ENCODE measurements around the gene NPHS1. TPM values are rescaled to one million over a fixed set of nuclear protein-coding genes. Genes with fewer than 3 reads are reported as not detected.
"Not testable (repeated sequence)": the region's sequence is repeated elsewhere in the genome, so short reads cannot be mapped to it uniquely, and the experiment has no call there.

The NPHS1 gene
- total RNA-seq, 1 donor from 2014 or later, result not detected

DNA sequence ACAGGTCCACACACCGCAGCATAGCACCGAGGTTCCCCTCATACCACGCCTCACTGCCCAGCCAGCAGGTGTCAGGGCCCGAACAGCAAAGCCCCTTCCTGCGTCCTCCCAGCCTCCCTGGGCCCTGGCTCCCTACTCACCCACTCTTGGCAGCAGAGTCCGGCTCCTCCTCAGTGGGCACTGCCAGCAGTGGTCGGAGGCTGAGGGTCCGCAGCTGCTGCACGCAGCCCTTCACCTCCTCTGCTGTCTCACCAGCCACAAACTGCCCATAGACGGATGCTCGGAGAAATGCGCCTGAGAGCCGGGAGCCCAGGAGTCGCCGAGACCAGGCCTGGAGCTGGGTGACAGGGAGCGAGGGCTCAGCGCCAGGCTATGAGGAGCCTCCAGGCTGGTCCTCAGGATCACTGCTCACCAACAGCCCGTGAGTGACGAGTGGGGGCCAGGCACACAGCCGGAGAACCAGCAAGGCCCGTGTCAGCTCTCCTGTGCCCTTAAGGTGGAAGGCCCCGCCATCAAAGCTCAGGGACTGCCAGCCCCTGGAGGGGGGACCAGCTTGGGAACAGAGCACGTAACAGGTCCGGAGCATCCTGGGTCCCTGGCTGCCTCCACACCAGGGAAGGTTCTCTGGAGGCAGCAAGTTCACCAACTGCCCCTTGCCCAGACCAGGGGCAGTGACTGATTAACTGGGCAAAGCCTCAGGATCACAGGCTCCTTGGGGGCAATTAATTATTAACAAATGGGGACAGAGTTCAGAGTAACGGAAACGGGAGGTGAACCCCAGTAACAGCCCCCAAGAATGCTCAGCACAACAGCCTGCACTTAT, 39.9 kb downstream of the NPHS1 start, which contains the start of gene PRODH2:
PRODH2 (minus strand) TSS at position 626 of the 823 bp plus-strand sequence; CDS start at position 586, 40 bp downstream.
- peak; percentile 42 for DNase-seq (ENCODE audit: low read depth)

DNA sequence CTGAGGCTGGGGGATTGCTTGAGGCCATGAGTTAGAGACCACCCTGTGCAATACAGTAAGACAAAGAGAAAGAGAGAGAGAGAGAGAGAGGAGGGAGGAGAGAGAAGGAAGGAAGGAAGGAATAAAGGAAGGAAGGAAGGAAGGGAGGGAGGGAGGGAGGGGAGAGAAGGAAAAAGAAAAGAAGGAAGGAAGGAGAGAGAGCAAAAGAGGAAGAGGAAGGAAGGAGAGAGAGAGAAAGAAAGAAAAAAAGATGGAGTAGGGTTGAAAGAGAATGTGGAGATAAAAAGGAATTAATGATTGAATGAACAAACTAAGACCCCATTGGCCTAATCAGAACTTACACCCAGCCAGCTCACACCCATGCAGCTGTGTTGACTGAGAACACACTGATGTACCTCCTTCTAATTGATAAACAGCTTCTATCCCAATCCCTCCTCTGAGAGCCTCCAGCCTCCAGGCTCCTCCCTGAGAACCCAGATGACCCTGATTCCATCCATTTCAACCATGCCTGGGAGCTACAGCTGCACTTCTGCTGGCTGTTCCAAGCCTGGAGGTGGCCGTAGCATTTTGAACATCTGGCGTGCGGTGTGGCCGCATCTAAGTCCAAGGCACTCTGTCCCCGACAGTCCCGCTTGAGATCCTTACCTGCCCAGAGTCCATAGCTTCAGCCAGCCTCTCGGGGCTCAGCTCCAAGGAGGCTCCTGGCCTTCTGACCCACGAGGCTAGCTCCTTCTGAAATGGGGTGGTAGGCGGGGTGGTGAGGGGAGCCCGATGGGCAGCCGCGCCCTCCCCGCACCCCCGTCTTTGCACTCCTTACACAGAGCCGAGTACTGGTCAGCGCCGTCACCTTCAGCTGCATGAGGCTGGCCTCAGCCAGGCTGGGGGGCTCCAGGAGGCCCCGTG, 40.7 kb downstream of the NPHS1 start:
- no peak for DNase-seq (ENCODE audit: low read depth)

DNA sequence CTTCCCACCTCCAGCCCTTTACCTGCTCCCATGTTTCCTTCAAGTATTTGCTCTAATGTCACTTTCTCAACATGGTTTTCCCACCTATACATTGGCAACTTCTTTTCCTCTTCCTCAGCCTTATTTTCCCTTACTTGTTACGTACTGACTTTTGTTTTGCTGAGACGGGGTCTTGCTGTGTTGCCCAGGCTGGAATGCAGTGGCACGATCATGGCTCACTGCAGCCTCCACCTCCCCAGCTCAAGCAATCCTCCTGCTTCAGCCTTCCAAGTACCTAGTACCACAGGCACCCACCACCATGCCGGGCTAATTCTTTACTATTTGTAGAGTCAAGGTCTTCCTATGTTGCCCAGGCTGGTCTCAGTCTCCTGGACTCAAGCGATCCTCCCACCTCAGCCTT, 44.7 kb downstream of the NPHS1 start:
- no peak for DNase-seq (ENCODE audit: low read depth)

DNA sequence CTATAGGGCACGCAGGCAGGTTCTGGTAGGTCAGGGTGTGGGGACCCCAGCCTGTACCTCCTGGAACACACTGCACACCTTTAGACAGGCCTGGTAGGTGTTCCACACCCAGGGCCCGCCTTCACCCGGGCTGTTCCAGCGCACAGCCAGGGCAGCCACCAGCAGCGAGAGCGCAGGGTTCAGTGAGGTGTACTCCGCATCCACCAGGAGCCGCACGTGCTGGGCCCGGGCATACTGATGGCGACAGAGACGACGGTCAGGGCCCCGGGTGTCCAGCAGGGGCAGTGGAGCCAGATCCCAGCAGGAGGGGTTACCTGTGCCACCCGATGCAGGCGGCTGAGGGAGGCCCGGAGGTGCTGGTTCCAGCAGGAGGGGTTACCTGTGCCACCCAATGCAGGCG, 45.7 kb downstream of the NPHS1 start:
- no peak for DNase-seq (ENCODE audit: low read depth)

DNA sequence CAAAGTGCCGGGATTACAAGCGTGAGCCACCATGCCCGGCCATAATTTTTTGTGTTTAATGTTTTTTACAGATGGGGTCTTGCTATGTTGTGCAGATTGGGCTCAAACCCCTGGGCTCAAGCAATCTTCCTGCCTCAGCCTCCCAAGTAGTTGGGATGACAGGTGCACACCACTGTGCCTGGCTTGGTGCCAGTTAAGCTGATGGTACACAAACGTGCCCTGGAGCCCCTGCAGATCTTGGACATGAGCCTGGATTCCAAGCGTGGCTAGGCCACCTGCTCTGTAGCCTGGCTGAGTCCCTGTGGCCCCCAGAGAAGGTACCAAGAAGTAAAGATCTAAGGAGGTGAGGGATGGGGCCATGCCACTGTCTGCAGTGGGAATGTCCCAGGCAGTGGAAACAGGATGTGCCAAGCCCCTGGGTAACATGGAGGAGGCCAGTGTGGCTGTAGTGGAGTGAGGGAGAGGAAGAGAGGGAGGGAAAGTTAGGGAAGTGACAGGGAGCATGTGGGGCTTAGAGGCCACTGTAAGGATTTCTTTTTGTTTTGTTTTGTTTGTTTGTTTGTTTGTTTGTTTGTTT, 46.7 kb downstream of the NPHS1 start:
- no peak for DNase-seq (ENCODE audit: low read depth)

DNA sequence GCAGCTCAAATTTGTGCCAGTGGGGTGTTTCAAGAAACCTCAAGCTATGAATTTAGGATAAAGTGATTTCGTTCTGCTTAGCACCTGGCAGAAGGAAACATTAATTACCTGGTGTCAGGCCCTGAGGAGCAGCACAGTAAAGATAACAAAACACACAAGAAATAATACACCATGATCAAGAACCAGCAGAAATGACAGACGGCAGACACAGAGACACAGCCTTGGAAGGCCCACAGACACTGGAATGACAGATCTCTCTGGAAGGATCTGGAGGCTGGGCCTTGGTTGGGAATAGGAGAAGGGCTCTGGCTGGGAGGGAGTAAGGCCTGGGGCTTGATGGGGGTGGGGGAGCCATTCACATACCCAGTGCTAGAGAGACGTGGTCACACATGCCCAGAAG, 50.5 kb downstream of the NPHS1 start:
- no peak for DNase-seq (ENCODE audit: low read depth)

DNA sequence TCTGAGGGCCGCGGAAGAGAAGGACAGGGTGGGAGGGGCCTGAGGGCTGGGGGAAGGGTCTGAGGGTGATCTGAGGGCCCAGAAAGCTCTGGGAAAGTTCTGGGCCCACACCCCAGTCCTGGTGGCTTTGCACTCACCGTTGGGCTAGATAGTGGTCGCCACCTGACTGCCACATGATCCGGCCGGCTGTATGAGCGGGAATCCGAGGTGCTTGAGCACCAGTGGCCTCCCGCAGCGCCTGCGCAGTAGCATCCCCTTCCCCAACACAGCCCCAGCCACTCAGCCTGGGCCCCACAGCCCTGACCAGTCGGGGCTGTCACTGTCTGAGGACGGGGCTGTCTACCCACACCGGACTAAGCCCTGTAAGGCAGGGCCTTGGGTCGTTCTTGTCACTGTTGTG, 54.6 kb downstream of the NPHS1 start:
- no peak for DNase-seq (ENCODE audit: low read depth)

DNA sequence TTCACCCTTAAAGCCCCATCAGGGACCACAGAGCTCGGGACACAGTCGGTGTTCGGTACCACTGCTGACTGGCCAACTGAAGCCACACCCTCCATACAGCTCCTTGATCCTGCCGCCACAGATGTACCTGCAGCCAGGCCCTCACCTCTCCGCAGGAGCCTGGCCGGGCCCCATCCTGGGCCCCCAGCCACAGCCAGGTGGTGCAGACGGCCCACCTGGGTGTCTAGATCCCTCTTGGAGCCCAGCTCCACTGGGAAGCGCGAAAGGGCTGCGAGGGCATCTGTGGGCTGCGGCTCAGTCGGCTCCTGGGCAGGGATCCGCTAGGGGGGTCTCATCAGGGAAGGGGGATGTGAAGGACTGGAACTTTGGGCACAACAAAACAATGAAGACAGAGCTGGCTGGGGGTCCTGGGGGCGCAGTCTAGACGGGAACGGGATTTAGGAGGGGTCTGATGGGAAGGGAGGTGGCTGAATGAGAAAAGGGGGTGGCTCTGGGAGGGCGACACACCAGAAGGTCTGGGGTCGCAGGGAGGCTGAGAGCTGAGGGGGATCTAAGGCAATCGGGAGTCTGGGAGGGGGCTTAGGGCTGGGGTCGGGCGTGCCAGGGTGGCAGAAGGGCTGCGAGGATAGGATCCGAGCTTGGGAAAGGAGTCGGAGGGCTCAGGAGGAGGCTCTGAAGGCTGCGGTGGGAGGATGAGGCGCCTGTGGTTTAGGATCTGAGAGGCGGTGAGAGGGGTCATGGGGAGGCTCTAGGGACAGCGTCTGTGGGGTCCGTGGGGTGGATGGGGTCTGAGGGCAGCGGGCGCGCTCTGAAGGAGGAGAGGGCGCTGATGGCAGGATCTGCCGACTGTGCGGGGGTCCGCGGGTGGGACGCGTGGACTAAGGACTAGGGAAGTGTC, 55.4 kb downstream of the NPHS1 start:
- no peak for DNase-seq (ENCODE audit: low read depth)

DNA sequence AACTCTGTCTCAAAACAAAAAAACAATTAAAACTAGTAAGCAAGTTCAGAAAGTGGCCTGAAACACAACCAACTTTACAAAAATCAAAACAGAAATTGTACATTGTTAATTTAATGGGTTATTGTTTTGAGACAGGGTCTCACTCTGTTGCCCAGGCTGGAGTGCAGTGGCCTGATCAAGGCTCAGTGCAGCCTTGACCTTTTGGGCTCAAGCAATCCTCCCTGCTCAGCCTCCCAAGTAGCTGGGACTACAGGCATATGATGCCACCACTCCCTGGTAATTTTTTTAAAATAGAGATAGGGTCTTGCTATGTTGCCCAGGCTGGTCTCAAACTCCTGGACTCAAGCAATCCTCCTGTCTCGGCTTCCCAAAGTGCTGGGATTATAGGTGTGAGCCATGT, 56.7 kb downstream of the NPHS1 start:
- not testable (repeated sequence) for DNase-seq (ENCODE audit: low read depth)

DNA sequence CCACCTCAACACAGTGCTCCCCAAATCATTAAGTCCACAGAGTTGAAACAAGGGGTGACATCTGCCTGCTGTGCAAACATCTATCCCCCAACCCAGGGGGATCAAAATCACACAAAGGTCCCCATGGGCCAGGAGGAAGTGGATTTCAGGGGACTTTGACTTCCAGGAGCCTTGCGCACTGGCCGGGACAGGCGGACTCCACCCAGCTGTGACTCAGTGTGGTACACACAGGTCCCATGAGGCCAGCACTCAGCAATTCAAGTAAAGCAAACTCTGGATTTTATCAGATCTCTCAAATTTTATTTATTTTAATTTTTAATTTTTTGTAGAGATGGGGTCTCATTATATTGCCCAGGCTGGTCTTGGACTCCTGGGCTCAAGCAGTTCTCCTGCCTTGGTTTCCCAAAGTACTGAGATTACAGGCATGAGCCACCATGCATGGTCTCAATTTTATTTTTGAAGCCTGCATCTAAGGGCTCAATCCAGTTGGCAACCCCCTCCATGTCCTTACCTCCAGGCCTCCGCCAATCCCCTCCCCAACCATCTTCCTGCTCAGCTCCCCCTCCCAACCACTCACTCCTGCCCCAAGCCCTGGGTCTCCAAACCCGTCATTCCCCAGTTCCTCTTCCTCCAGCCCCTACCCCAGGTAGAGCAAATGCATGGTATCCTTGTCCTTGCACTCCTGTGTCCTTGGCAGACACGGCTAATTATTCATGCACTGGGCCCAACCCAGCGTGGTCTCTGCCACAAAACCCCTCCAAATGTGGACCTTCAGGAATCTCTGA, 58.7 kb downstream of the NPHS1 start:
- DNase-seq (ENCODE audit: low read depth), result no peak

DNA sequence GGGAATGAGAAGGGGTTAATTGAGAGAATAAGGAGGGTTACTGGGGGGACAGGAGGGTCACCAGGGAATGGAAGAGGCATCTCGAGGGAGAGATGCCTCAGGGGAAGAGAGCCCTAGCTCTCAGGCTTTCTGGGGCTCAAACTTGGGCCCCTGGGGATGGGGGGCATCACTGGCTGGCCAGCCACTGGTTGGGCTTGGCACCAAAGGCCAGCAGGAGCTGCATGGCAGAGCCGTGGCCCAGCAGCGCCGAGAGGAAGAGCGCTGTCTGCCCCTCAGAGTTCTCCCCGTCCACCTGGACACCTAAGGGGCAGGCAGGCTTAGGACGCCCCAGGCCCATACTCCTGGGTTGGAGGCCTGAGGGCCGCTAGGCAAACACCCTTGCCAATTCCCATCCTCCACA, 59.4 kb downstream of the NPHS1 start:
- no peak for DNase-seq (ENCODE audit: low read depth)

DNA sequence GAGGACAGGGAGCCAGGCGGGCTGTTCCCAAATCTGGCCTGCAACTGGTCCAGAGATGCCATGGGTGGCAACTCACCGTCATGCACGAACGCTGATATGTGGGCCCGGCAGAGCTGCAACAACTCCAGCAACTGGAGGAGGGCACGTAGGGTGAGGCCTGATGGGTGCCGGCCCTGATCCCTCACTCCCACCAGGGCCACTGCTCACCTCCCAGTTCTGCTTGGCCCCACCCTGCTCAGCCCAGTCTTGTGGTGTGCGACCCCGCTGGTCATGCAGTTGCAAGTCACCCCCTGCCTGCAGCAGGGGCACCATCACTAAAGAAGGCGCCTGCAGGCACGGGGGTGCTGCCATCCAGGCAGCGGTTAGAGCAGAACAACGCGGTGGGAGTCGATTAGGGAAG, 60.0 kb downstream of the NPHS1 start:
- DNase-seq (ENCODE audit: low read depth), result no peak

DNA sequence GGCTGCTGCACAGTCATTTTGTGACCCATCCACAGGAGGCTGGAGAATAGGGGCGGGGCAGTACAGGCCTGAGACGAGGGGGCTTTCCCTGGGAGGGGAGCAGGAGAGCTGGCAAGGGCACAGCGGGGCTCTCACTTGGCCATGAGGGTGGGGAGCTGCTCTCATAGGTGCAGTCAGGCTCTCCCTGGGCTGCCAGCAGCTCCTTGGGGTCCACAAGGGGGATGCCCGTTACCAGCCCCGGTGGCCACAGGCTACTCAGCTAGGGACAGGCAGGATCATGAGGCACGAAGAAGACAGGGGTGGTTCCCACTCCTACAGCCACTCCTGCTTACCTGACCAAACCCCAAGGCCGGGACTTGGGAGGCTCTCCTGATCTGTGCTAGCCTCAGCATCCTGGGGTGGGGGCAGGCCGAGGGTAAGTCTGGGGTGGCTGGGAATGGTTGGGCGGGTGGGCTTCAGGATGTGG, 60.5 kb downstream of the NPHS1 start:
- DNase-seq (ENCODE audit: low read depth), result no peak

DNA sequence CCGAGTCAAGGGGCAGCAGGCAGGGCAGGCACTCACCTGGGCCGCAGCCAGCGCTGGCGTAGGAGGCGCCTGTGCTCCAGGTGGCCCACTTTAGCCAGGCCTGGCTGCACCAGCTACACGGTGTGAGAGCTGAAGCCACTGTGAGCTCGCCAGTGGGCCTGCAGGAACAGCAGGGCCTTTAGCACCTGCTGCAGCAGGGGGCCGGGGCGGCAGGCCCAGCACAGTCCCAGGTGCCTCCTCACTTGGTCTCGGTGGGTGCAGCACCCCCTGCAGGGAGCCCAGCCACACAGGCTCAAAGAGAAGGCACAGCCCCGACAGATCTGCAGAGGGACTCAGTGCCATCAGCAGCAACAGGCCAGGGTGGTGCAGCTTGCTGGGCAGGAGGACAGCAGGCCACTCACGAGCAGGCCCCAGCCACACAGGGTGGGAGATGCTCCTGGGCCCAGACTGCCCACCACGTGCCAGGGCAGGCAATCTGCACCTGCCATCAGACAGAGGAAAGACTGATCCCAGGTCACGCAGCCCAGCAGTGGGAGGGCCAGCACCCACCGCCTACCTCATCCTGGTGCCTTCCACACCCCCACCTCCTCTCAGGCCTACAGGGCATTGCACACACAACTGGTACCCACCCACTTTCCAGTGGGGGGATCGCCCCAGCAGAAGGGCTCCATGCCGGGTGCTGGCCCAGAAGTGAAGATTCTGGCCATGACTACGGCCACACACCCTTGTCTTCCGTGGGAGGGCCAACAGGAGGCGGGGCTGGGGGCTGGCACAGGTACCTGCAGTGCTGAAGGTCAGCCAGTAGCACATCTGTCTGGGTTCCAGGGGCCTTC, 61.1 kb downstream of the NPHS1 start:
- no peak for DNase-seq (ENCODE audit: low read depth)

DNA sequence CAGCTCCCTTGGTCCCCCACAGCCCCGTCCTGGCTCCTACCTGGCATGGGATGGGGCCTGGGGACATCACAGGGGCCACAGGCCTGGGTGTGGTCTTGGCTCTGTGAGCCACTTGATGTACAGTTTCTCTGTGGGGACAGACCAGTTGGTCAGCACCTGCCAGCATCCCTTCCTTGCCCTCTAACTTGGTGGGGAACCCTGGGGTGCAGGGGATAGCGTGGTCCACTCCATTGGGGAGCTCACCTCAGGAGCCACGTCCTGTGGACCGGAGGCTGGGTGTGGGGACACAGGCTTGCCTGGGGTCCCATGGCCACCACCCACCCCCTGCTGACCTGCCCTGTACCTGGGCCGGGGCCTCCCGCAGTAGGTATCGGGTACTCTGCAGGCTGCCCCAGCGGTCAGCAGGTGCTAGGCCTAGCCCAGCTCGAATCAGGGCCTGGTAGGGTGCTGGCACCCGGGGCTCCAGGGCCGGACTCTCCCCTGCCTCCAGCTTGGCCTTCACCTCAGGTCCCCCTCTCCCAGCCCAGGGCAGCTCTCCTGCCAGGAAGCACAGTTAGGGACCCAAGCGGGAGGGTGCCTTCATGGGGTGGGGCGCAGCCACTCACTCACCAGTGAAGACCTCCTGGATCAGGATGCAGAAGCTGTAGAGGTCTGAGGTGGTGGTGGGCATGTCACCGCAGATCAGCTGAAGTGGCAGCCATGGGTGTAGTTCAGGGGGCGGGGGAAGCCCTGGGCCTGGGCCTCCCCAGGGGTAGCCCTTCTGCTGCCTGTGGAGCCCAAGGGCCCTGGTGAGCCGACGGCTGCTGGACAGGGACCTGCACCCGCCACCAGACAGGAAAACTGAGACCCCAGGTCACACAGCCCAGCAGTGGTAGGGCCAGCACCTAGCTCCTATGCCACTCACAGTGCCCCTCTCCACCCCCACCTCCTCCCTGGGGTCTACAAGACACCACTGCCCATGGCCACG, 62.0 kb downstream of the NPHS1 start:
- no peak for DNase-seq (ENCODE audit: low read depth)

DNA sequence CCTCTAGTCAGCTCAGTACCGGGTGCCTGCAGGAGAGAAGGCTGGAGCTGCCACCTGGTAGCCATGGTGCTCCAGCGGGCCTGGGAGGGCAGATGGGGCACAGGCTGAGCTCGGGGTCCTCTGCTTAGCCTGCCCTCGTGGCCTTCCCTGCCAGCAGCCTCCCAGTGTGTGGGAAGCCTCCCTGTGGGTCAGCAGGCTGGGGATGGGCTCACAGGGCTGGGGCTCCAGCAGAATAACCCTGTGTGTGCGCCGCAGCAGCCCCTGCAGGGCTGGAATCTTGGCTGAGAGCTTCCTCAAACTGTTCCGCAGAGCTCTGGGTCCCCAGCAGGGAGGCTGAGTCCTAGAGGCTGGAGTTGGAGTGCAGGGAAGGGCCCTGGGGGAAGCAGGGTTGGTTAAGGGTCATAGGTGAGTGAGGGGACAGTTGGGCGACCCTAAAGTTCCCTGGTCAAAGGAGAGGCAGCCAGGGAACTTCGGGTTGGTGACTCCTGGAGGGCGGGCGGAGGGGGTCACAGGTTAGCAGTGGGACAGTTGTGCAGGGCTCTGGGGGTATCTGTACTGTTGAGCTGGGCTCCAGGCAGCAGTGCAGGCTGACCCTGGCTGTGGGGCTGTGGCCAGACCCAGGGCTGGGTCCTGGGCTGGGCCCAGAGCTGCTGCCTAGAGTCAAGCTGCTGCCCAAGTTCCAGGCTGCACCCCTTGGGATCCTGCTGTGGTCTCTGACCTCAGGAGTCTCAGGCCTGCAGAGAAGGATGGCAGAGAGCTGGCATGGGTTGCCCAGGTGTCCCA, 62.9 kb downstream of the NPHS1 start:
- no peak for DNase-seq (ENCODE audit: low read depth)

DNA sequence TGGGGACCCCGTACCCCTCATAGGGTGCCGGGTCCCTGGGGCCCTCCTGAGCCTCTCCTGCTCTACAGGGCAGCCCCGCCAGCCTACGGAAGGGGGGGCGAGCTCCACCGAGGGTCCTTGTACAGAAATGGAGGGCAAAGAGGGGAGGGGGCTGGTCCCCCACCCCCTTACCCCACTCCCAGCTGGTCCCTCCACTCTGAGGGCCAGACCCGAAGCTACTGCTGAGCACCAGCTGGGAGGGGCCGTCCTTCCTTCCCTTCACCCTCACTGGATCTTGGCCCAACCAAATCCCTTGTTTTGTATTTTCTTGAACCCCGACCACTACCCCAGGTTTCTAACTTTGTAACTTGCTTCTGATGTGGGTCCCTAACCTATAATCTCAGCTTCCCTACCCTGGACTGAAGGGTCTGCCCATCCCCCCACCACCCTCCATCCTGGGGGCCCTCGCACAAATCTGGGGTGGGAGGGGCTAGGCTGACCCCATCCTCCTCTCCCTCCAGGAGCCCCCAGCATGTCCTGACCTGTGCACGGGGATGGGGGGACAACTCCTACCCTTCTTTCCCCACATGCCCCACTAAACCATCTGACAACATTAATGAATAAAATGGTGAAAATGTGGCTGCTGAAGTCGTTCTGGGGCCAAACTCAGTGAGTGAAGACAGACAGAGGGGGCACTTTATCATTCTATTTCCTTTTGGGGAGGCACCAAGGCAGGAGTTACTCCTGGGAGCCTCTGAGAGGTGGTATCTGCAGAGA, 63.9 kb downstream of the NPHS1 start:
- no peak for DNase-seq (ENCODE audit: low read depth)

Measured in renal cortical epithelial cell (primary cell).